ACHN (cell line): ENCODE data around the gene CDC25A.
"Not testable (repeated sequence)": the region's sequence is repeated elsewhere in the genome, so short reads cannot be mapped to it uniquely, and the experiment has no call there.

ENCODE experiments used
- DNase-seq: peaks from one replicate; pipeline ENCODE4 v3.0.0-alpha.2; 2015
- in situ Hi-C: cut with HindIII; loops from 2 replicates; pipeline ENCODE4 v1.10.0; 2017; ENCODE audit warnings: low sequenced_read_pairs, low pct_ligation_motif_present, low pct_unique_long_range_greater_than_20kb

Gene CDC25A

DNA sequence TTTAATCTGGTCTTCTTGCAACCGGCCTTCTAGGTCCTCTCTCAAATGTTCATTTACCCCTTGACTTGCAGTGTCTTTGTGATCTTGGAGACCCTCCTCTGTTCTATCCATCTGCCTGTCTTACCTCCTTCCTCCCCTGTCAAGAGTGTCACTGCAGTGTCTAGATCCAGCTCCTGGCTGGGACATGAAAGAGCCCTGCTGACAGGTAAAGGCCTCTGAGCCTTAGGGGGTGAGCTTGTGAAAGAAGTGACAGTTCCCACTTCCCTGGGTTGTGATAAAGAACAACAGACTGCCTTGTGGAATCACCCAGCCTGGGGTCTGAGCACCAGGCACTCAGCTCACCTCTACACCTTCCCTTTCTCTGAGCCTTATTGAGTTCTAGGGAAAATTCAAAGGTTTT is 68.0 kb downstream of the CDC25A start:
- DNase-seq: no peak
- in situ Hi-C loops: no loop called here

DNA sequence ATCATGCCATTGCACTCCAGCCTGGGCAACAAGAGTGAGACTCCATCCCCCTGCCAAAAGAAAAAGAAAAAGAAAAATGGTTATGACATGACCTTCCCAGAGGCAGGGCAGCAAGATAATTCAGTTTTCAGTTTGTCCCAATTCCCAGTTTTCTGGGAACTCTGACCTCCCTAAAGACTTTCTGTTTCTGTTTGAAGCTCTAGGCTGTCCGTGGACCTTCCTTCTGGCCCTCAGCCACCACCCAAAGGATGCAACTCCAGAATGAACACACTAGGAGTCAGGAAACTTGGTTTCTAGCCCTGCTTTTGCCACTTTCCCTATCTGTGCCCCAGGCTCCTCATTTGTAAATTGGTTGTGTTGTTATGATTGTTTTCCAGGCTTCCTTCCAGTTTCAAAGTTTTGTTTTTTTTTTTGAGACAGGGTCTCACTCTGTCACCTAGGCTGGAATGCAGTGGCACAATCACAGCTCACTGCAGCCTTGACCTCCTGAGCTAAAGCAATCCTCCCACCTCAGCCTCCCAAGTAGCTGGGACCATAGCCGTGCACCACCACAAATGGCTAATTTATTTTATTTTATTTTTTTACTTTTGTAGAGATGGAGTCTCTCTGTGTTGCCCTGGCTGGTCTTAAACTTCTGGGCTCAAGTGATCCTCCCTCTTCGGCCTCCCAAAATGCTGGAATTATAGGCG is 68.6 kb downstream of the CDC25A start:
- no peak for DNase-seq
- in situ Hi-C loops: no loop called here

- no peak for DNase-seq
- in situ Hi-C loops: no loop called here
Measured at GRCh38 chr3:48118928-48119327, 69.3 kb downstream of the CDC25A start.

DNA sequence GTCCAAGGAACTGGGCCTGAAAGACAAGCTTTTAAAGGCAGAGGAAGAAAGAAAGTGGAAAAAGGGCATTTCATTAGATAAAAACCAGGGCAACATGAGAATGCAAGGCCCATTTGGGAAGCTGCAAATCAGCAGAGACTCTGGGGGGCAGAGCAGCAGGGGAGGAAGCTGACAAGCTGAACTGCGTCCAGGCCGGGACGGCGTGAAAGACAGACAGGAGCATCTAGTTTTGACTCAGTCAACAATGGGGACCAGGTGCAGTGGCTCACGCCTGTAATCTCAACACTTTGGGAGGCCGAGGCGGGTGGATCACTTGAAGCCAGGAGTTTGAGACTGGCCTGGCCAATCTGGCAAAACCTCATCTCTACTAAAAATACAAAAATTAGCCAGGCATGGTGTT is 69.9 kb downstream of the CDC25A start:
- no peak for DNase-seq
- in situ Hi-C loops: no loop called here

- in situ Hi-C loops: no loop called here
- no peak for DNase-seq
Measured at GRCh38 chr3:48112813-48113212, 75.4 kb downstream of the CDC25A start.

GRCh38 chr3:48112108-48112791 is 76.0 kb downstream of the CDC25A start:
- DNase-seq, in situ Hi-C loops: not testable (repeated sequence)

GRCh38 chr3:48110463-48110862 is 77.8 kb downstream of the CDC25A start:
- in situ Hi-C loops: no loop called here
- DNase-seq: no peak

- in situ Hi-C loops: no loop called here
Measured at GRCh38 chr3:48107227-48107626, 81.0 kb downstream of the CDC25A start.

More at GRCh38 chr3:48107227-48107626, 81.0 kb downstream of the CDC25A start:
- no peak for DNase-seq
